ENCODE results near the gene CCDC97.

Gene CCDC97

DNA sequence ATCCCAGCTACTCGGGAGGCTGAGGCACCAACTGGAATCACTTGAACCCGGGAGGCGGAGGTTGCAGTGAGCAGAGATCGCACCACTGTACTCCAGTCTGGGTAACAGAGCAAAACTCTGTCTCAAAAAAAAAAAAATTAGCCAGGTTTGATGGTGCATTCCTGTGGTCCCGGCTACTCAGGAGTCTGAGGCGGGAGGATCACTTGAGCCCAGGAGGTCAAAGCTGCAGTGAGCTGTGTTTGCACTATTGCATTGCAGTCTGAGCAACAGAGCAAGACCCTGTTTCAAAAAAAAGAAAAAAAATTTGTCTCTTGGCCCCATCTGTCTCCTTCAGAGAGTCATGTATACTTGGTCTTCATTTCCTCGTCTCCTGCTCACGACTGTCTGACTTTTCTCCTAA is 1.6 kb downstream of the CCDC97 start:
- H3K4me3 ChIP-seq (ENCODE audit: low read depth, low read length), result no peak overlapping the region
- TF ChIP-seq, protein P1, sequence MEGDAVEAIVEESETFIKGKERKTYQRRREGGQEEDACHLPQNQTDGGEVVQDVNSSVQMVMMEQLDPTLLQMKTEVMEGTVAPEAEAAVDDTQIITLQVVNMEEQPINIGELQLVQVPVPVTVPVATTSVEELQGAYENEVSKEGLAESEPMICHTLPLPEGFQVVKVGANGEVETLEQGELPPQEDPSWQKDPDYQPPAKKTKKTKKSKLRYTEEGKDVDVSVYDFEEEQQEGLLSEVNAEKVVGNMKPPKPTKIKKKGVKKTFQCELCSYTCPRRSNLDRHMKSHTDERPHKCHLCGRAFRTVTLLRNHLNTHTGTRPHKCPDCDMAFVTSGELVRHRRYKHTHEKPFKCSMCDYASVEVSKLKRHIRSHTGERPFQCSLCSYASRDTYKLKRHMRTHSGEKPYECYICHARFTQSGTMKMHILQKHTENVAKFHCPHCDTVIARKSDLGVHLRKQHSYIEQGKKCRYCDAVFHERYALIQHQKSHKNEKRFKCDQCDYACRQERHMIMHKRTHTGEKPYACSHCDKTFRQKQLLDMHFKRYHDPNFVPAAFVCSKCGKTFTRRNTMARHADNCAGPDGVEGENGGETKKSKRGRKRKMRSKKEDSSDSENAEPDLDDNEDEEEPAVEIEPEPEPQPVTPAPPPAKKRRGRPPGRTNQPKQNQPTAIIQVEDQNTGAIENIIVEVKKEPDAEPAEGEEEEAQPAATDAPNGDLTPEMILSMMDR (IDR thresholded peaks at IDR 0.05; ENCODE audit: borderline replicate concordance, insufficient read depth, low read depth, low read length), result no peak

DNA sequence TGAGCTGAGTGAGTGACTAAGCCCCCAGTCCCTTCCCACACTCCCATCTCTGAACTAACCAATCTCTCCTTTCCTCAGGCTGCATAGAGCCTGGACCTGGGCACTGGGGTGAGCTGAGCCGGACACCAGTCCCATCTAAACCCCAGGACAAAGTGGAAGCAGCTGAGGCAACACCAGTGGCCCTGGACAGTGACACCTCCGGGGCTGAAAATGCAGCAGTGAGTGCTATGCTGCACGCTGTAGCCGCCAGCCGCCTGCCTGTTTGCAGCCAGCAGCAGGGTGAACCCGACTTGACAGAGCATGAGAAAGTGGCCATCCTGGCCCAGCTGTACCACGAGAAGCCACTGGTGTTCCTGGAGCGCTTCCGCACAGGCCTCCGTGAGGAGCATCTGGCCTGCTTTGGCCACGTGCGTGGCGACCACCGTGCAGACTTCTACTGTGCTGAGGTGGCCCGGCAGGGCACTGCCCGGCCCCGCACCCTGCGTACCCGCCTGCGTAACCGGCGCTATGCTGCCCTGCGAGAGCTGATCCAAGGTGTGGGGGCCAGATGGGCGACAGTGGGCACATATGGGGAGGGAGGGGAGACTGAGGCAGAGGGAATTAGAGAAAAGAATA is 6.4 kb downstream of the CCDC97 start:
- TF ChIP-seq, protein P1 (IDR thresholded peaks at IDR 0.05; ENCODE audit: borderline replicate concordance, insufficient read depth, low read depth, low read length), result no peak
- no peak overlapping the region for H3K4me3 ChIP-seq (ENCODE audit: low read depth, low read length)

- TF ChIP-seq, protein P1 (IDR thresholded peaks at IDR 0.05; ENCODE audit: borderline replicate concordance, insufficient read depth, low read depth, low read length), result no peak
Measured at GRCh38 chr19:41318696-41319499, 8.9 kb downstream of the CCDC97 start.

GRCh38 chr19:41319500-41320184 is 9.7 kb downstream of the CCDC97 start:
- TF ChIP-seq, protein P1 (IDR thresholded peaks at IDR 0.05; ENCODE audit: borderline replicate concordance, insufficient read depth, low read depth, low read length), result no peak
- no peak overlapping the region for H3K4me3 ChIP-seq (ENCODE audit: low read depth, low read length)

More at GRCh38 chr19:41318696-41319499, 8.9 kb downstream of the CCDC97 start:
- no peak overlapping the region for H3K4me3 ChIP-seq (ENCODE audit: low read depth, low read length)

GRCh38 chr19:41320185-41320518 is 10.2 kb downstream of the CCDC97 start:
- no peak overlapping the region for H3K4me3 ChIP-seq (ENCODE audit: low read depth, low read length)
- TF ChIP-seq, protein P1 (IDR thresholded peaks at IDR 0.05; ENCODE audit: borderline replicate concordance, insufficient read depth, low read depth, low read length), result no peak

GRCh38 chr19:41320568-41320967 is 10.6 kb downstream of the CCDC97 start:
- no peak overlapping the region for H3K4me3 ChIP-seq (ENCODE audit: low read depth, low read length)
- TF ChIP-seq, protein P1 (IDR thresholded peaks at IDR 0.05; ENCODE audit: borderline replicate concordance, insufficient read depth, low read depth, low read length), result no peak

Data from GM12875 (cell line).